CD4-positive, alpha-beta T cell treated with Interleukin-15 for 4 hours (primary cell): Measurements from ENCODE around the gene VSTM5.
A peak's percentile ranks its signal among the peaks of the same experiment; 100 is the strongest.
"Not testable (repeated sequence)": the region's sequence is repeated elsewhere in the genome, so short reads cannot be mapped to it uniquely, and the experiment has no call there.

ENCODE experiments used
- DNase-seq: peaks from one replicate; pipeline ENCODE4 v3.0.0-alpha.2; 2020; ENCODE audit warnings: low spot score

Gene VSTM5, protein sequence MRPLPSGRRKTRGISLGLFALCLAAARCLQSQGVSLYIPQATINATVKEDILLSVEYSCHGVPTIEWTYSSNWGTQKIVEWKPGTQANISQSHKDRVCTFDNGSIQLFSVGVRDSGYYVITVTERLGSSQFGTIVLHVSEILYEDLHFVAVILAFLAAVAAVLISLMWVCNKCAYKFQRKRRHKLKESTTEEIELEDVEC

DNA sequence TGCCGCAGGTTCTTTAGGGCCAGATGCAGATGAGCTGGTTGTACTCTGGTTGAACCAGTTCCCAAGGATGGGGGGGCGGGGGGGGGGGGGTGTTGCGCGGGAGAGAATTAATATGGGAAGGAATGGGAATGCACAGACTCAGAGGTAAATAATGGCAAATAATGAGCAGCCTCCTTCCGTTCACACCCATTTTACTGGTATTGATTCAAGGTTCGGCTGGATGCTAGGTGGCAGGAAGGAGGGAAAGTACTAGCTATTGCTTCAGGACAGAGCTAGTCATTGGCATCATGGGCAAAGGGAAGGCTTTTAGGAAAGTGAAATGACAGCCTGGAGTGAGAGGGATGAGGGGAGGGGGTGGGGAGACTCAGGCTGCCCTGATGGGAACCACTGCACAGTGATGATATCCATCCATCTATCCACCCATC lies at the start of gene VSTM5:
Gene VSTM5, minus strand, starts transcription at position 25 of the 425 bp plus-strand sequence. CDS start 116 bp downstream, outside the sequence.
- DNase-seq, result no peak

DNA sequence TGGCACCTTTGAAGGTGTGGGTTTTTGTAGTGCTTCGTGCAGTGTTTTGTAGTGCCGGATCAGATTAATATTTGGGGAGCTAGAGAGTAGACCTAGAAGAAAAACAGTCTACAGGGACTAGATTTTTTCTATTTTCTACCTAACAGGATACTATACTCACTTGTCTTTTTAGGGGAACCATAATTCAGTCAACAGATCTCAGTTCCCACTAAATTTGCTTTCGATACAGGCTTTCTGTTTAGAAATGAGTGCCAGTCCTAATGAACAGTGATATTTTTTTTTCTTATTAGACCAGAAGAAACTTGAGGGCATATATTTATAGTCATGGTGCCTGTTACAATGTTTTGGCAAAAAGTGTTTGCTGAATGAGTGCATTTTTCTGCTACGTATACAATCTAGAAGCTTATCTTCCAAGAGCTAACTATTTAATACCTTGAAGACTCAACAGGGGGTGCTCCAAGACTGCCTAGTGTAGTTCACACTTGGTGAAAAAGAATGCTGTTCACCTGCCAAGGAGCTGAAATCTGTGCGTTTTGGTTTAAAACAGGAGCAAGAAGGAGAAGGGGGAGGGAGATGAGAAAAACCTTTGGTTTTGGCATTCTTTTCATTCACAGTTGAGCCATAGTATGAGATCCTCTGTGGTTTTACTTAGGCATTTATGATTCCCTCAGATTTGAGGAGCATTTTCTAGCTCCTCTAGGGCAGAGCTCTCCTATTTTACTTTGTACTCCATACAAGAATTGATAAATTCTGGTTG lies 44.9 kb upstream of the VSTM5 start:
- peak; percentile 7 for DNase-seq

DNA sequence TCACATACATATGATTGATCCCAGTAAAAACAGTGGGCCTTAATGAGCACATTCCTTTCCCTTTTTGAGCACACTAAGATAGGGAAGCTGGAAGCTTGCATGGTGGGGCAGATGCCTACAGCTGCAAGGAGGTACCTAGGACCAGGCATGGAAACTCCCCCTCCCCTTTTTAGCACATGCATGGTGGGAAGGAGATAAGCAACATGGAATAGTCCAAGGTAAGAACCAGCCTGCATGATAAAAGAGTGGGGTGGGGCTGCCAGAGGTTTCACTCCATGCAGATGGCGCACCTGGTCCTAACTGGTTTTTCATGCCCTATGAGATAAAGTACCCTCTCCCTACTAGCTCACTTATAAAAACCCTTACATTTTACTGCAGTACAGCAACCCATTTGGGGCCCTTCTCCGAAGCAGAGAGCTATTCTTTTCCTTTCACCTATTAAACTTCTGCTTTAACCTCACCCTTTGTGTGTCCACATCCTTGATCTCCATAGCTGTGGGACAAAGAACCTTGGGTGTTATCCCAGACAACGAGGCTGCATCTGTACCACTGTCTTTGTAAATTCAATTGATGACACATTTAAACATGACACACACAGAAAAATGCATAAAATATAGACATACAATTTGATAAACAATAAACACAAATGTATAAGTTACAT lies 40.1 kb upstream of the VSTM5 start:
- no peak for DNase-seq

DNA sequence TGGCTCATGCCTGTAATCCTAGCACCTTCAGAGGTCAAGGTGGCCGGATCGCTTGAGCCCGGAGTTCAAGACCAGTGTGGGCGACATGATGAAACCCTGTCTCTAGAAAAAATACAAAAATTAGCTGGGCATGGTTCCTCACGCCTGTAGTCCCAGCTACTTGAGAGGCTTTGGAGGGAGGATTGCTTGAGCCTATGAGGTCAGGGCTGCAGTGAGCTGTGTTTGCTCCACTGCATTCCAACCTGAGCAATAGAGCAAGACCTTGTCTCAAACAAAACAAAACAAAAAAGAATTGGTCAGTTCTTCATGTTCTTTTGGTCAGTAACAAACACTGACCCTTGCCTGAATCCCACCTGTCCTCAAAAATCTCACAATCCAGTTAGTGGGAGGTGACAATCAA lies 36.7 kb upstream of the VSTM5 start:
- DNase-seq, result no peak

DNA sequence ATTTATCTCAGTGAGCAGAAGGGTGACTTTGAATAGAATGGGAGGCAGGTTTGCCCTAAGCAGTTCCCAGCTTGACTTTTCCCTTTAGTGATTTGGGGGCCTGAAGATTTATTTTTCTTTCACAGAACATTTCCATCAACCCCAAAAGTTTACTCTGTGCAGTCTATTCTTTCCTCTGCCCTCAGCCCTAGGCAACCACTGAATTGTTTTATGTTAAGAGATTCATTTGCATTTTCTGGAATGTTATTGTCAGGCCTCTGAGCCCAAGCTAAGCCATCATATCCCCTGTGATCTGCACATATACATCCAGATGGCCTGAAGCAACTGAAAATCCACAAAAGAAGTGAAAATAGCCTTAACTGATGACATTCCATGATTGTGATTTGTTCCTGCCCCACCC lies 28.7 kb upstream of the VSTM5 start:
- DNase-seq, result not testable (repeated sequence)

GRCh38 chr11:93875637-93876036 lies 25.2 kb upstream of the VSTM5 start:
- no peak for DNase-seq

GRCh38 chr11:93871526-93871925 lies 21.1 kb upstream of the VSTM5 start:
- DNase-seq, result no peak

DNA sequence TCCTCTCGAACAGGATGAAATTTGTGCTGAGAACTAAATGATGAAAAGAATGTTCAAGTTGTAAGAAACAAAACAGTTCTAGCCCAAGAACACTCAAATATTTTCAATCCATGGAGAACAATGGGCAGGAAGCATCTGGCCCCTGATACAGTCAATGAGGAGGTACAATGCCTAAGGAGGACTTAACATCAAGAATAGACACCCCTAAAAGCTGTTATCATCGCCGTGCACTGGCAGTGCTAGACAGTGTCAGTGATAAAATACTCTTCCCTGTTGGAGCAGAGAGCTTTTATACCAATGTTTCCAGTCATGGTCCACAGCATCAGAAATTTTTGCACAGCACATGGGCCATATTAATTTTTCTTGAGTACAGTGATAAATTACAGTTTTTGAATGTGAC lies 20.2 kb upstream of the VSTM5 start:
- no peak for DNase-seq

DNA sequence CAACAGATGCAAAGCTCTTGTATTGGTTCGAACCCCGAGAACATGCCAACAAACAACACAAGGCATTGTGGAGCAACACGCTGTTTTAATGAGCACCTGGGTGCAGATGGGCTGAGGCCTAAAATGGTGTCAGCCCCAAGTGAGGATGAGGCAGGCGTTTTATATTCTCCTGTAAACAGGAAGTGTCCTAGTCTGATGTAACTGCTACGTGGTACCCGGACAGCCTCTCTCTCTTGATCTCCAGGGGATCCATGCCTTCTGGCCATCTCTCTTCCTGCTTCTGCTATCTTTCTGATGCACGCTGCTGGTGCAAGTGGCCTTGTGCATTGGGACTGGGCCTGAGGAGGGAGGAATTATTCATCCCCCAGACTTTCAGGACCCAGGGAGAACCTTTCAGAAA lies 19.4 kb upstream of the VSTM5 start:
- DNase-seq, result no peak

- not testable (repeated sequence) for DNase-seq
Observed at GRCh38 chr11:93868404-93868803, 18.0 kb upstream of the VSTM5 start.

GRCh38 chr11:93861808-93862207 lies 11.4 kb upstream of the VSTM5 start:
- no peak for DNase-seq

- DNase-seq, result no peak
Observed at GRCh38 chr11:93858121-93858775, 7.8 kb upstream of the VSTM5 start.

GRCh38 chr11:93857413-93858120 lies 7.1 kb upstream of the VSTM5 start:
- DNase-seq, result no peak

DNA sequence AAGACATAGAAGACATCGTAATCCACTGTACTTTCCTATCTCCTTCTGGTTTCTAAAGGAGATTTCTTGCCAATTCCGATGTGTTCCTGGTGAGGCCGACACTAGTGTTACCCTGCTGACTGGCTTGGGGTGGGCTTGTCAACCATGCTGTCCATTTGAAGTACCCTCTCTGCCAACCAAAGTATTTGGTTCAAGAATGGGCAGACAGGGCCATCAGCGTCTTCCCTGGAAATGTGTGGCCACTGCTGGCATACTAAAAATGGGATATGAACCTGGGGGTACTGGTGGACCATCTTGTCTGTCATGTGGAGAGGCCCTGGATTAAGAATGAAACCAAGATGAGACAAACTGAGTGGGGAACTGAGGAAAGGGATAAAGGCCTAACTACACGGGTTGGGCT lies 1.8 kb upstream of the VSTM5 start:
- DNase-seq, result no peak

DNA sequence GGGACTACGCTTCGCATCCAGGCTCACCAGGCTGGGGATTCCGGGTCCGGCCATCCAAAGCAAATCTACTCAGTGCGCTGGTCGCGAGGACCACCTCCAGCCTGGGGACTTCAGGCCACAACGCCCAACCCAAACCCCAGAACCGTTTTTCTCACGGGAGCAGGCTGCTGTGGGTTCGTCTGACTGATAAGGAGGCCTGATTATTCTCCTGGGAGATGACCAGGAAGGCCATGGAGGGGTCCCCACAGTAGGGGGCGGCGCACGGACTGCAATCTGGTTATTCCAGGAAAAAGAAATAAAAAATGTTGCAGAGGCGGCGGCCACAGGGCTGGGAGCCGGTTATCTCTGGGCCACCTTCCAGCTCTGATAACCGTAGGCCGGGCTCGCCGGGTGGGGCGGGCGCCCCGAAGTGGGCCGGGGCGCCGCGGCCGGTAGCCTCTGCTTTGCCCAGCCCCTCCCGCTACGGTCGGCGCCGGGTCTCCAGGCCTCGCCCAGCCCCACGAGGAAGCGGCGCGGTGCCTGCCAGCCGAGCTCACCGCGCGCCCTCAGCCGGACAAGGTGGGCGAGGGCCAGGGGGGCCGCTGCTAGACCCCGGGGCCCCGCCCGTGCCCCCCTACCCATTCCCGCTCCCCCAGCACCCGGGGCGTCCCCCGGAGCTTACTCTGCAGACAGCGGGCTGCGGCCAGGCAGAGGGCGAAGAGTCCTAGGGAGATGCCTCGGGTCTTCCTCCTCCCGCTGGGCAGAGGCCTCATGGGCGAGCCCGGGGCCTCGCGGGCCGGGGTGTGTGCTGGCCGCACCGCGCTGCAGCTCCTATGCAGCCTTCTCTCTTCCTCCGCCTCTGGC lies 446 bp downstream of the VSTM5 start:
- DNase-seq, result no peak

- DNase-seq, result no peak
Observed at GRCh38 chr11:93849201-93849600, 1.2 kb downstream of the VSTM5 start.

DNA sequence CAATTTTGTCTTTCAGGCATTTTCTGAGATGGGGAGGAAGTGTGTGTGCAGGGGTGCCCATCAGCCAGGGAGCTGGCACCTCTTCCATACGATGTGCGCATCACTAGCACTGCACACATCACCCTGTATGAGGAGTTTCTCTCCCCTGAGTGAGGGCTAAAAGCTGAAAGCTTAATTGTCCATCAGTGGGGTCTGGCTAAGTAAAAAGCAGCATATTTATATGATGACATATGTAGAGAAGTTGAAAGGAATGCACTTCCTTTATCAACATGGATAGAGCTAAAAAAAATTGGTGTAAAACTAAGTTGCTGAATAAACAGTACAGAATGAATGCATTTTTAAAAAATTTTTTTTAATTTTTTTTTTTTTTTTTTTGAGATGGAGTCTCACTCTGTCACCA lies 4.0 kb downstream of the VSTM5 start:
- DNase-seq, result no peak

DNA sequence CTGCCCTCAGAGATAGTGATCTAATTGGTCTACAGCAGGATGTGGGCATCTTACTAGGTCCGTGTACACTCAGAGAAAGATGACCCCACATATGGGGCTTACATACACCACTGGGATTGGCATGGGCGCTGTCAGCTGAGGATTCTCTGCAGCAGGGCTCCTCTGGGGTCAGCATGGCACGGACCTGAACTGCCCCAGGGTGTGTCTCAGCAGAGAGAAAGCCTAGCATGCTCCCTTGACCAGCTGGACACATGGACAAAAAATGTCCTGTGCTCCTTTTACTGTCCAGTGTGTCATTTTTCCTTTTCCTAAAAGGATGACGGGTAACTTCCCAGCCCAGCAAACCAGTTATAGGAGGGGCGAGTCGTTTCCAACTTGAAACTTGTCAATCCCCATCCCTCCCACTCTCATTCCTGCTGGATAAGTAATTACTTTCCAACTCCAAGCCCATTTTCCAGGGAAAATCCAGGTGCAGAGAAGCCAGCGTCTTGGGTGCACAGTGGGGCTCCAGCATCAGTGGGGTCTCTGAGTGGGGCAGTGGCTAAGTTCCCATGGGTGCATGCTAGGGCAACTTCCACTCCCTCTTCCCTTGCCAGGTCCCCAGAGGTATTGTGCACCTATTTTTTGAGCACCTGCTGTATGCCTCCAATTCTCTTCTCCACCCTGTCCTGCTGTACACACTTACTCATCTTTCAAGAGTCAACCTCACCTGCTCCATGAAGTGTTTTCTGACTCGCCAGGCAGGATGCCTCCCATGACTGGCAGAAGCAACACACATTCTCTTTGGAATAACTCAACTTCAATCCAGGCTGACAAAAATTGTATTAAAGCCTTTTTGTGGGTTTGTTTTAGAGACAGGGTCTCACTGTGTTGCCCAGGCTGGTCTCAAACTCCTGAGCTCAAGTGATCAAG lies 5.0 kb downstream of the VSTM5 start:
- DNase-seq, result no peak

- DNase-seq, result no peak
Observed at GRCh38 chr11:93844568-93844967, 5.8 kb downstream of the VSTM5 start.

- no peak for DNase-seq
Observed at GRCh38 chr11:93843906-93844305, 6.5 kb downstream of the VSTM5 start.
